T-helper 1 cell treated with Interleukin-12 subunit alpha and Interleukin-12 subunit beta and Interleukin-4 antibody, amounts not matched to agents 30 μg/mL and 1 μg/mL, for 36 hours (primary cell): ENCODE results near the gene RET.

ENCODE experiments used
- H3K27ac Mint-ChIP-seq: one replicate; pipeline ENCODE4 v1.8.0; 2021; ENCODE audit warnings: mild to moderate bottlenecking, mixed read lengths
- H3K27me3 Mint-ChIP-seq: one replicate; pipeline ENCODE4 v1.8.0; 2021; ENCODE audit warnings: low read depth, mixed read lengths
- H3K36me3 Mint-ChIP-seq: one replicate; pipeline ENCODE4 v1.8.0; 2021; ENCODE audit warnings: low read depth, mixed read lengths
- H3K4me1 Mint-ChIP-seq: one replicate; pipeline ENCODE4 v1.8.0; 2021; ENCODE audit warnings: low read depth, mixed read lengths
- H3K4me3 Mint-ChIP-seq: one replicate; pipeline ENCODE4 v1.8.0; 2021; ENCODE audit warnings: mild to moderate bottlenecking, moderate library complexity, mixed read lengths
- H3K9me3 Mint-ChIP-seq: one replicate; pipeline ENCODE4 v1.8.0; 2021; ENCODE audit warnings: mixed read lengths

Gene RET

DNA sequence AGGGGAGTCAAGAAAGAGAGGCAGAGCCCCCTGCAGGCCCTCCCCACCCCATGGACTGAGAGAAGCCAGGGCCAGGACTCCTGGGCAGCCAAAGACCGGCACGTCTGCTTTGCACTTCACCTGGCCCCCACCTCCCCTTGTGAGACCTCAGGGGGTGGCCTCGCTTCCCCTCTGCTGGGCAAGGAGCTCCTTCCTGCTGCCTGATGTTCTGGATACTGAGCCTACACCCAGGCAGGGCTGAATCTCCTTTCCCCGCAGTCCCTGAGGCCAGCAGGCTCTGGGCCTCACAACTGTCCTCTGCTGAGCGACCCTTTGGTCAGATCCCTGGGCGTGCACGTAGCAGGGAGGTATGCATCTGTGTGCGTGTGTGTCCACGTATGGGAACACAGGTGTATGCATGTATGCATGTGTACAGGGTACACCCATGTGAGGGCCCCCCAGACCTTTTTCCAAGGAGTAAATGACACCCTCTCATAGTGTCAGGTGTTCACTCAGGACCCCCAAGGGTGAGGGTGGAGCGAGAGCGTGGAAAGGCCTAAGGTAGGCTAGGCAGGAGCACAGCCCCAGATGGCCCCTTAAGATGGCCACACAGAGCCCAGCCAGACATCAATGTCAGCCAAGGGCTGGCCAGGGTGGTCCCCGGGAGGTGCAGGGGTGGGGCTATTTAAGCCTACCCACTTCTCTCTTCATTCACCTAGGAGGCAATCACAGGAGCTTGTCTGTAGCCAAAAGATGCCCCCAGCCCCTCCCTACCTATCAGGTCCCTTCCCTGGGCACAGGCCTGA is 1.9 kb upstream of the RET start:
- Mint-ChIP-seq H3K27ac (no peak overlapping the region), H3K4me3 (no peak overlapping the region), H3K36me3 (no peaks in the 10 kb centered on the region), H3K4me1 (peaks cover 9% of the 10 kb centered on the region), H3K9me3 (no peaks in the 10 kb centered on the region), H3K27me3 (peaks cover 45% of the 10 kb centered on the region)

DNA sequence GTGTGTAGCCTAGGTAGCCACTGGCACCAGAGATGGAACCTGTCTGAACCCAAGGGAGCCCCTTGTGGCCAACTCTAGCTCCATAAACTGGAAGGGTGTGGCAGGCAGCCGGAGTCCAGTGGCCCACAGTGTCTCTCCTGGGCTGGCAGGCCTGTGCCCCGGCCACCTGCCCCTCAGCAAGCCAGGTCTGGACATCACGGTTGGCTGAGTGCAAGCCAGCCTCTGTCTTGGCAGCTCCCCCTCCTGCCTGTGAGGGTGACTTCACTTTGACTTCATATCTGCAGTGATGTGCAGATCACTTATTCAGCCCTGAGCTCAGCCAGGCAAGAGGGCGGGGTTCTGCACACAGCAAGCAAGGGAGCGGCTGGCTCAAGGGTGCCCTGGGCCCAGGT is 1.3 kb upstream of the RET start:
- H3K27ac Mint-ChIP-seq = no peak overlapping the region
- peaks cover 47% of the 10 kb centered on the region for H3K27me3 Mint-ChIP-seq
- H3K4me3 Mint-ChIP-seq = peak overlapping the region; percentile 62
- H3K36me3 Mint-ChIP-seq = no peaks in the 10 kb centered on the region
- no peaks in the 10 kb centered on the region for H3K9me3 Mint-ChIP-seq
- peaks cover 9% of the 10 kb centered on the region for H3K4me1 Mint-ChIP-seq

DNA sequence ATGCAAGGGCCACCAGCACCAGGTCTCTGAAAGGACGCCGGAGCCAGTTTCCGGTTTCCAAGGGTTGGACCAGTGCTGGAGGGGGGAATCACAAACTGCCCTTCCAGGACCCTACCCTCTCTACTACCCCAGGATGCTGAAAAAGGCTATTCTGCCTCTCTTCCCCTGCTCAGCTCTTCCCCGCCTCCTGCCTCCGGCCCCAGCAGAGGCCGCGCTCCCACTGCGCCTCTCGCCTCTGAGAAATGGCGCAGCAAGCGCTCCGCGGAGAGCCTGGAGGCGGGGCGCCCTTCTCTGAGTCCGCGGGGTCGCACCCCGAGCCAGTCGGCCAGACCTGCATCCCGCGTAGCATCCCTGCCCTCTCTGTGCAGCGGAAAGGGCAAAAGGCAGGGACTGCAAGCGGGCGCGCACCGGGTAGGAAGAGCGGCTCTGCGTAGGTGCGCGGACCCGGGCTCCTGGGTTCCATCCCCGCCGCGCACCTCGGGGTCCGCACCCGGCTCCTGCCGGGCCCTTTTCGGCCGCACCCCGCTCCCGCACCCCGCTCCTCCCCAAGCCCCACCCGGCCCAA is 476 bp upstream of the RET start:
- Mint-ChIP-seq H3K9me3 (no peaks in the 10 kb centered on the region), H3K4me1 (peaks cover 9% of the 10 kb centered on the region), H3K4me3 (peak overlapping the region; percentile 62), H3K27me3 (peaks cover 54% of the 10 kb centered on the region), H3K36me3 (no peaks in the 10 kb centered on the region), H3K27ac (no peak overlapping the region)

DNA sequence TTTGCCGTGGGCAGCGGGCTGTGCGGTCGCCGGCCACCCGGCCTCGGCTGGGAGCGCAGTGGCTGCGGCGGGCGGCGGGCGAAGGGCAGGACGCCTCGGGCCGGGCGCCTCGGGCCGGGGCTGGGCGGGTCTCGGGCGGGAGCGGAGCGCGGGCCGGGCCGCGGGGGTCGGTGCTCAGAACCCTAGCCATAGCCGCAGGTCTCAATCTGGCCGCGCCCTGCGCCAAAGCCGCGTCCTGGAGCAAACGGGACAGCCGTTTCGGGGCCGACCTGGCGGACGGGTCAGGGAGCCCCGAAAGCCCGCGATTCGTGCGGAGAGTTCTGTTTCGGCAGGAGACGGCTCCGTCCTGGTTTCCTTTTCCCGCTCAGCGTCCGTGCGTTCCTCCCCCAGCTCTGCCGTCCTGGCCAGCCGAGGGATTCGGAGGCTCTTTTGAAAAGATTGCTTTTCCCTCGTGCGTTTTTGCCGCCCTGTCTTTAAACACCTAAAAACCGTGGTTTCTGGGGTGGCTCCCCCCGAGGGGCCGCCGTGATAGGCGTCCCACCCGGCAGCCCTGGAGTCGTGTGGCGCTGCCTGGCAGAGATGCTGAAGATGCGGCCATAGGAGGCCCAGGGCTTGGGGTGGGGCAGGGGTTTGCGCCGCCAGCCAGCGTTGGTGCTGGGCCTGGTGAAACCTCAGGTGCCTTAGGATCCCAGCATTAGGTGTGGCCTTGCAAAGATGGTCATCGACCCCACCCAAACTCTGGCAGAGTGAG is 727 bp downstream of the RET start:
- no peaks in the 10 kb centered on the region for H3K9me3 Mint-ChIP-seq
- H3K36me3 Mint-ChIP-seq = no peaks in the 10 kb centered on the region
- H3K4me1 Mint-ChIP-seq = peaks cover 9% of the 10 kb centered on the region
- peaks cover 55% of the 10 kb centered on the region for H3K27me3 Mint-ChIP-seq
- H3K4me3 Mint-ChIP-seq = peak overlapping the region; percentile 71
- H3K27ac Mint-ChIP-seq = no peak overlapping the region

DNA sequence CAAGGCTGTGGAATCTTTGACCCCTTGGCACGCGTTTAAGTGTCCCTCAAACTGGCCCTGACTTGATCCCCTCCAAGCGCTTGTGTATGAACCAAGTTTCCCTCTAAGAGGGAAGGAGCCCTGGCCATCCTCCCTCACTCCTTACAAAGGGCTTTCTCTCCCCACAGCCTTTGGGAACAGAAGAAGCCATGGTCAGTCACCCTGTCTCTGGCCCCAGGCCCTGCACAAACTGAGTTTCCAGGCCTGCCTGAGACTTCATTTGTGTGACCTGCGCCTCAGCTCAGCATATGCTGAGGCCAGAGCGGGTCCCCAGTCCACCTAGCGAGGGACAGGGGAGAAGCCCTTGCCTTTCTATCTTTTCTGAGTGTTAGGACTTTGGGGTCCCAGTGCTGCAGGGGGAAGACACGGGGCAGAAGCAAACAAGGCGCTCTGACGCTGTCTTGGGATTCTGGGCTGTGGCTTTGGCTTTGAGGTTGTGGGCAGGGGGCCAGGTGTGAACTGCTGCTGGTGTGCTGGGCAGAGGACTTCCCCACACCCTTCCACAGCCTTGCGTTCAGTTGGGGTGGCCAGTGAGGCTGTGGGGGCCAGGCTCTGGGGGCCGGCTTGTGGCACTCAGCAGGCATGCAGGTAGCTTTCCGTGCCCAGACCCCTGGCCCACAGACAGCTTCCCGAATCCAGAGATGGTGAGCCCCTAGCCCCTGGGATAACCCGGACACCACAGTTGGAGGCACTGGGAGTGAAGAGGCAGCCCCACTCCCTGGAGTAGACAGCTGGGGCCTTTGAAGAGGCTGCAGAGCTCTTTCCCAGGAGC is 1.5 kb downstream of the RET start:
- Mint-ChIP-seq H3K9me3 (no peaks in the 10 kb centered on the region), H3K4me1 (peaks cover 10% of the 10 kb centered on the region), H3K27ac (no peak overlapping the region), H3K27me3 (peaks cover 59% of the 10 kb centered on the region), H3K4me3 (peak overlapping the region; percentile 54), H3K36me3 (no peaks in the 10 kb centered on the region)

DNA sequence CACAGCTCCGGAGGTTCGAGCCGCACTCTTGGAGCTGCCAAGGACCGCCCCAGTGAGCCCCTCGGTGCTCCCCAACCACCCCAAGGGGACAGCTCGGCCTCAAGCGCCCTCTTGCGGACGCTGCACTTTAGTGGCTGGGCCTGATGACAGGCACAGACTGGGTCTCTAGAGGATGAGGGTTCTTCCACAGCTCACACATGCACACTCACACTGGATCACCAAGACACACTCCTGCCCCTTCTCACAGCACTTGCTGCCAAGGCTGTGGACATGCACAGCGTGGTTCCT is 2.1 kb downstream of the RET start:
- H3K4me1 Mint-ChIP-seq = peaks cover 12% of the 10 kb centered on the region
- peaks cover 58% of the 10 kb centered on the region for H3K27me3 Mint-ChIP-seq
- no peaks in the 10 kb centered on the region for H3K9me3 Mint-ChIP-seq
- no peak overlapping the region for H3K27ac Mint-ChIP-seq
- H3K4me3 Mint-ChIP-seq = peak overlapping the region; percentile 13
- no peaks in the 10 kb centered on the region for H3K36me3 Mint-ChIP-seq

DNA sequence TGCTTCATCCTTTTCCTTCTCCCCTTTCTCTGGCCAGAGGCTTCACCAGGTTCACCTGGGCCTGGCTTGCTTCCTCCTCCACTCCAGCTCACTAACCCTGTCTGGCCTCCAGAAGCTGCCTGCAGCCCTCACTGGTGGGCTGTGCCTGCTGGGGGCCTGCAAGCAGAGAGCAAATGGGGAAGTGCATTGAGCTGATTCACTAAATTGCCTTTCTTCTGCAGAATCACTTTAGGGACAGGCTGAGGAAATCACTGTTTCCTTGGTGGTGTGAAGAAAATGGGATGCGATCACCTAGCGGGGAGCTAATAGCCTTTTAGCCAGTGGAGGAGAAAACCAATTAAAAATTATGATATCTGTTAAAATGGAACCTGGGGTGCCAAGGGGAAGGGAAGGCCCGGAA is 3.0 kb downstream of the RET start:
- peaks cover 60% of the 10 kb centered on the region for H3K27me3 Mint-ChIP-seq

DNA sequence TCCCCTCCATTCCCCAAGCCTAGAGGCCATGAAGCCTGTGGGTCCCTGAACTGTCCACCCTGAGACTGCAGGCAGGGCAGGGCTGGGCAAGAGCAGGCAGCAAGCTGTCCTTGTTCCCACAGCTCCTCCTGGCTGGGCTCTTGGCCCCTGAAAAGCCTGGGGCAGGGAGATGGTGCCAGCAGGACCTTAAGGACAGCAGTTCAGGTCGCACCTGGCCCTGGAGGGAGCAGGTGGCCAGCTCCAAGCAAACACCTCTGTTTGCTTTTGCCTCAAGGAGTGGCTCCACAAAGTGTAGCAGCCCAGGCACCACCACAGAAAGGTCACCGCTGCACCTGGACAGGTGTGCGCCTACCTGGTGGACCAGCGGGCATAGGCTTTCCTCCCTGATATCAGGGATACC is 5.2 kb downstream of the RET start:
- Mint-ChIP-seq H3K27ac (no peak overlapping the region), H3K4me1 (peaks cover 7% of the 10 kb centered on the region), H3K4me3 (no peak overlapping the region), H3K9me3 (no peaks in the 10 kb centered on the region), H3K36me3 (no peaks in the 10 kb centered on the region), H3K27me3 (peaks cover 47% of the 10 kb centered on the region)

More for the DNA sequence above, 3.0 kb downstream of the RET start:
- Mint-ChIP-seq H3K4me1 (peaks cover 12% of the 10 kb centered on the region), H3K36me3 (no peaks in the 10 kb centered on the region), H3K27ac (no peak overlapping the region), H3K9me3 (no peaks in the 10 kb centered on the region), H3K4me3 (no peak overlapping the region)

DNA sequence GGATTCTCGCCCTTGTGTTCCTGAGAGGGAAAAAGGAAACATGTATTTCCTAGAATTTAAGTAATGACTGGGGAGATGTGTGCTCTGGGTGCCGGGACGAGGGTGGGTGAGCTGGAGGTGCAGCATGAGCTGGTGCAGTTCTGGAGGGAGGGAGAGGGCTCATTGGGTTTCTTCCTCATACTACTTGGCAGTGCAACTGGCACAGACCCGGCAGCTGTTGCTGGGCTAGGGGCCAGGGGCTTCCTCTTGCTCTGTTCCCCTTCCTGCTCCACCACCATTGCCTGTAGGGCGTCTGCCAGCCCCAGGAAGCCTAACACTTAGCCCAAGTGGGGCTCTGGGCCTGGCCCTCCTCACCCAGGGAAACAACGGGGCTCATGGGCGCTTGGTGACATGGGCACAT is 5.9 kb downstream of the RET start:
- Mint-ChIP-seq H3K36me3 (no peaks in the 10 kb centered on the region), H3K4me1 (peaks cover 7% of the 10 kb centered on the region), H3K9me3 (no peaks in the 10 kb centered on the region), H3K27me3 (peaks cover 46% of the 10 kb centered on the region), H3K27ac (no peak overlapping the region), H3K4me3 (no peak overlapping the region)

DNA sequence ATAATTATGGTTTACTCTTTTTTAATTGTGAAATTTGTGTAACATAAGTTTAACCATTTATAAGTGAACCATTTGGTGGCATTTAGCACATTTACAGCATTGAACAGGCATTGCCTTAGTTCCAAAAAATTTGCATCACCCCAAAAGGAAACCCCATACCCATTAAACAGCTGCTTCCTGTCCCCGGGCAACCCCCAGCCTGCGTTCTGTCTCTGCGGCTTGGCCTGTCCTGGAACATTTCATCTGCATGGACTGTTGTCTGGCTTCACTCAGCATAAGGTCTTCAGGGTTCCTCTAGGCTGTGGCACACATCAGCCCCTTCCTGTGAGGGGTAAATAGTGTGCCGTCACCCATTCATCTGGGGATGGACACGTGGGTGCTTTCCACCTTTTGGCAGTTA is 6.9 kb downstream of the RET start:
- H3K27me3 Mint-ChIP-seq = peaks cover 39% of the 10 kb centered on the region
- H3K36me3 Mint-ChIP-seq = no peaks in the 10 kb centered on the region
- H3K4me3 Mint-ChIP-seq = no peak overlapping the region

DNA sequence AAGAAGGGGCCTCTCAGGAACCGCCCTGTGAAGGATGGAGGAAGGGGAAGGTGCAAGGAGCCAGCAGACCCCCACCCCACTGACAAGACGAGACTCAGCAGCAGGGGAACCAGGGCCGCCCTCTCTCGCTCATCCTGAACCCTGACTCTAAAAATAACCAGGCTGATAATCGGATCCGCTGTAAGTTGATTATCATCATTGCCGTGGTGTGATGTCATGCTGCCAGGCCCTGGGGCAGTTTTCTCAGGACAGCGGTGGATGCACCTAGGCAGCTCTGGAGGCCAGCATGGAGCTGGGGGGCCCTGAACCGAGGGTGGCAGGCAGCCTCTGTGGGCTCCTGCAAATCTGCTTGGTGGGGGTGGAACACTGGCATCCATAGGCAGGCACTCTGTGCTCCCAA is 7.9 kb downstream of the RET start:
- Mint-ChIP-seq H3K27me3 (peaks cover 29% of the 10 kb centered on the region), H3K36me3 (no peaks in the 10 kb centered on the region), H3K4me3 (no peak overlapping the region), H3K9me3 (no peaks in the 10 kb centered on the region), H3K4me1 (peaks cover 3% of the 10 kb centered on the region), H3K27ac (no peak overlapping the region)

More for the DNA sequence above, 6.9 kb downstream of the RET start:
- H3K9me3 Mint-ChIP-seq = no peaks in the 10 kb centered on the region
- H3K4me1 Mint-ChIP-seq = peaks cover 3% of the 10 kb centered on the region
- H3K27ac Mint-ChIP-seq = no peak overlapping the region

DNA sequence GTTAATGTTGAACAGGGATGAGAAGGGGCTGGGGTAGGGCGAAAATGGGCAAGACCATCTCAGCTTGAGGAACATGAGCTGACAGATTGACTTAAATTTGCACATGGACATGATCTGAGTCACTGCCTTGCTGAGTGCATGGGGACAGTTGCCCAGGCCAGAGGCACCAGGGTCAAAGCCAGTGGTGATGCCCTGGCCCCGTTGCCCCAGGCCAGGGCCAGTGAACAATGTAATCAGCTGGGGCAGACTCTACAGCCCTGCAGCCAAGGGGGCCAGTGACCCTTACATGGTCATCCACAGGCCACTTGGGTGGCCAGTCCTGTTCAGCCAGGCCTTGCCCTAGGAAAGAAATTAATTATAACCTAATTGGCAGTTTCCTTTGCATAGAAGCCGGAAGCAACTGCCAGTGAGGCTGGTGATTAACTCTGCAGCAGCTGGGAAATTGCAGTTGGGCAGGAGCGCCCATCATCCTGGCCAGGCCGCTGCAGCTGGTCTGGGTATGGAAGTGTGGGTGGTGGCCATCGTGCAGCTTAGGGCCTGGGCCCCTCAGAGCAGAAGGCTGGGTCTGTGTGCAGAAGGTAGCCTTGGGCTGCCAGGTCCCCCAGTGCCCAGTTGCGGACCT is 9.6 kb downstream of the RET start:
- Mint-ChIP-seq H3K27me3 (peaks cover 18% of the 10 kb centered on the region), H3K9me3 (no peaks in the 10 kb centered on the region), H3K4me1 (peaks cover 3% of the 10 kb centered on the region), H3K36me3 (no peaks in the 10 kb centered on the region), H3K4me3 (no peak overlapping the region), H3K27ac (no peak overlapping the region)

DNA sequence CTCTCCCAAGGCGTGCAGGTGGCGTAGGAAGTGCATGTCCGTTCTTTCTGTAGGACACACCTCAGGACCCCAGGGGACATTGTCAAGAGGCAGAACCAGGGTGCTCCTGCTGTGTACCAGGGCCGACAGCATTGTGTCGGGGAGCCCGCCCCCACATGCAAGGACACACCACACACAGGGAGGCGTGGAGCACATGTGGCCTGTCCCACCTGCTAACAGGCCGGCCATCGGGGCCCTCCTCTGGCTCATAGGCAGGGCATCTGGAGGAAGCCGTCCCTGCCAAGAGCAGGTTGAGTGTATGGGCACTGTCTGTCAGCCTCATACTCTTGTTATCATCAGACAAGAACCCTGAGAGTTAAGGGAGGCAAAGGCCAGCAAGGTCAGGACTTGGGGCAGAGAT is 12.7 kb downstream of the RET start:
- H3K27ac Mint-ChIP-seq = no peak overlapping the region

DNA sequence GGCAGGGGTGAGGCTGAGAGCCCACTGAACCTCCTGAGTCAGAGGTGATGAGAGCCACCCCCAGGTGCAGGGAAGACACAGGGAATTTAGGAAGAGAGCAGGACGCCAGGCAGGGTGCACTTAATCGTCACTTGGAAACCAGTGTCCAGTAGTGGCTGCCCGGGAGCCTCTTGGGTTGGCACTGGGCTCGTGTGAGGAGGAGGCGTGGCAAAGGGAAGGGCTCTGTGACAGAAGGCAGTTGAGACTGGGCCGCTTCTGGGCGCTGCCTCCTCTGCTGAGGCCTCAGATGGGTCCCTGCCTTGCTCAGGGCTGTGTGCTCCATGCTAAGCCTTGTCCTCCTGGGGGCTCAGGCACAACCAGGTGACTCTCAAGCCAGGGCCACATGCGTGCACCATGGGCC is 13.3 kb downstream of the RET start:
- no peak overlapping the region for H3K27ac Mint-ChIP-seq
- peaks cover 2% of the 10 kb centered on the region for H3K4me1 Mint-ChIP-seq
- H3K27me3 Mint-ChIP-seq = peaks cover 27% of the 10 kb centered on the region
- no peak overlapping the region for H3K4me3 Mint-ChIP-seq
- H3K36me3 Mint-ChIP-seq = no peaks in the 10 kb centered on the region
- no peaks in the 10 kb centered on the region for H3K9me3 Mint-ChIP-seq

More for the DNA sequence above, 12.7 kb downstream of the RET start:
- Mint-ChIP-seq H3K4me3 (no peak overlapping the region), H3K27me3 (peaks cover 28% of the 10 kb centered on the region), H3K4me1 (peaks cover 2% of the 10 kb centered on the region), H3K9me3 (no peaks in the 10 kb centered on the region), H3K36me3 (no peaks in the 10 kb centered on the region)
